Vagina (tissue), 2 donors: ENCODE results near the gene ITPKB.

Experiments
- POLR2AphosphoS5 ChIP-seq, 2 donors: sonication (generic); formaldehyde crosslinking; IDR thresholded peaks; one replicate each; pipeline ENCODE4 v1.9.0; 2017; ENCODE audit warnings: antibody characterized with exemption in 2 of 2, mild to moderate bottlenecking in 2 of 2, low read depth in 1 of 2; ENCODE audit not compliant: insufficient read depth in 1 of 2
- TF ChIP-seq, protein P1 (sequence below), 3 experiments: fragments of 450-650 bp in 2 of 3; fragments of 200-600 bp in 1 of 3; sonication (generic) in 1 of 3; IDR thresholded peaks; one replicate each; pipeline ENCODE4 v1.5.1; 2017 to 2019; ENCODE audit warnings: antibody characterized with exemption in 3 of 3, mild to moderate bottlenecking in 2 of 3, moderate library complexity in 2 of 3

- TF ChIP-seq, protein P1, sequence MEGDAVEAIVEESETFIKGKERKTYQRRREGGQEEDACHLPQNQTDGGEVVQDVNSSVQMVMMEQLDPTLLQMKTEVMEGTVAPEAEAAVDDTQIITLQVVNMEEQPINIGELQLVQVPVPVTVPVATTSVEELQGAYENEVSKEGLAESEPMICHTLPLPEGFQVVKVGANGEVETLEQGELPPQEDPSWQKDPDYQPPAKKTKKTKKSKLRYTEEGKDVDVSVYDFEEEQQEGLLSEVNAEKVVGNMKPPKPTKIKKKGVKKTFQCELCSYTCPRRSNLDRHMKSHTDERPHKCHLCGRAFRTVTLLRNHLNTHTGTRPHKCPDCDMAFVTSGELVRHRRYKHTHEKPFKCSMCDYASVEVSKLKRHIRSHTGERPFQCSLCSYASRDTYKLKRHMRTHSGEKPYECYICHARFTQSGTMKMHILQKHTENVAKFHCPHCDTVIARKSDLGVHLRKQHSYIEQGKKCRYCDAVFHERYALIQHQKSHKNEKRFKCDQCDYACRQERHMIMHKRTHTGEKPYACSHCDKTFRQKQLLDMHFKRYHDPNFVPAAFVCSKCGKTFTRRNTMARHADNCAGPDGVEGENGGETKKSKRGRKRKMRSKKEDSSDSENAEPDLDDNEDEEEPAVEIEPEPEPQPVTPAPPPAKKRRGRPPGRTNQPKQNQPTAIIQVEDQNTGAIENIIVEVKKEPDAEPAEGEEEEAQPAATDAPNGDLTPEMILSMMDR (IDR thresholded peaks at IDR 0.05), result no peak
- no peak for TF ChIP-seq POLR2AphosphoS5 (IDR thresholded peaks at IDR 0.05; ENCODE audit: insufficient read depth in 1 of 2, low read depth in 1 of 2)
Measured at GRCh38 chr1:226730836-226731235, 8.2 kb downstream of the ITPKB start.
